NK-92 (cell line): ENCODE results near the gene ZNRF3.
"Not testable (repeated sequence)": the region's sequence is repeated elsewhere in the genome, so short reads cannot be mapped to it uniquely, and the experiment has no call there.

Experiments
- DNase-seq: peaks from one replicate; lab custom pipeline; 2025; ENCODE audit not compliant: unreplicated experiment; lab: John Stamatoyannopoulos, UW

The ZNRF3 gene

GRCh38 chr22:28883917-28884746 is 760 bp downstream of the ZNRF3 start:
- DNase-seq: no peak

- DNase-seq: no peak
These were observed 1.5 kb downstream of the ZNRF3 start for GRCh38 chr22:28884747-28885350.

GRCh38 chr22:28885939-28886338 is 2.6 kb downstream of the ZNRF3 start:
- DNase-seq: no peak

GRCh38 chr22:28886679-28887078 is 3.3 kb downstream of the ZNRF3 start:
- DNase-seq: not testable (repeated sequence)

GRCh38 chr22:28887725-28888459 is 4.5 kb downstream of the ZNRF3 start:
- no peak for DNase-seq

GRCh38 chr22:28889478-28890024 is 6.2 kb downstream of the ZNRF3 start:
- DNase-seq: no peak

GRCh38 chr22:28891156-28891733 is 7.9 kb downstream of the ZNRF3 start:
- no peak for DNase-seq

- no peak for DNase-seq
These were observed 8.9 kb downstream of the ZNRF3 start for GRCh38 chr22:28892175-28892731.

- DNase-seq: no peak
These were observed 10.4 kb downstream of the ZNRF3 start for GRCh38 chr22:28893810-28894209.

GRCh38 chr22:28894334-28894733 is 11.0 kb downstream of the ZNRF3 start:
- DNase-seq: no peak

GRCh38 chr22:28894807-28895206 is 11.4 kb downstream of the ZNRF3 start:
- DNase-seq: no peak

- DNase-seq: no peak
These were observed 13.2 kb downstream of the ZNRF3 start for GRCh38 chr22:28896611-28897010.

GRCh38 chr22:28898233-28898629 is 14.9 kb downstream of the ZNRF3 start:
- DNase-seq: no peak

GRCh38 chr22:28899199-28899853 is 16.0 kb downstream of the ZNRF3 start:
- DNase-seq: no peak

- DNase-seq: no peak
These were observed 17.1 kb downstream of the ZNRF3 start for GRCh38 chr22:28900379-28900925.

- no peak for DNase-seq
These were observed 19.1 kb downstream of the ZNRF3 start for GRCh38 chr22:28902490-28902889.

GRCh38 chr22:28903080-28903479 is 19.7 kb downstream of the ZNRF3 start:
- no peak for DNase-seq

- DNase-seq: no peak
These were observed 20.4 kb downstream of the ZNRF3 start for GRCh38 chr22:28903729-28904128.

GRCh38 chr22:28904211-28904896 is 21.0 kb downstream of the ZNRF3 start:
- no peak for DNase-seq
